GM23248 (cell line): ENCODE results near the gene REC8.

ENCODE experiments used
- EZH2 ChIP-seq: fragments of 200-600 bp; sonication (generic); IDR thresholded peaks from 2 replicates; pipeline ENCODE4 v1.6.1; 2018; ENCODE audit warnings: antibody characterized with exemption, mild to moderate bottlenecking; ENCODE audit not compliant: insufficient read depth, poor library complexity, severe bottlenecking
- EZH2phosphoT487 ChIP-seq: fragments of 200-600 bp; sonication (generic); IDR thresholded peaks from 2 replicates; pipeline ENCODE4 v1.6.1; 2018; ENCODE audit warnings: antibody characterized with exemption, moderate library complexity, mild to moderate bottlenecking, low read depth; ENCODE audit not compliant: insufficient read depth

- TF ChIP-seq EZH2 (no peak), EZH2phosphoT487 (no peak)
Observed at GRCh38 chr14:24219080-24219479, 47.2 kb downstream of the REC8 start.
